Fibroblast of skin of right quadriceps (primary cell): ENCODE measurements around the gene RNF115.
"Not testable (repeated sequence)": the region's sequence is repeated elsewhere in the genome, so short reads cannot be mapped to it uniquely, and the experiment has no call there.

Experiments used
- DNase-seq: peaks from one replicate; pipeline ENCODE4 v3.0.0-alpha.2; 2013

Gene RNF115

GRCh38 chr1:145823565-145824498, at the start of gene RNF115, which contains the start of gene POLR3C:
Gene RNF115 (minus strand): TSS chr1:145824095. CDS start chr1:145823873, 222 bp downstream.
Gene POLR3C (plus strand): TSS chr1:145824200. CDS start chr1:145825777, 1,577 bp downstream.
- peak; percentile 92 for DNase-seq

GRCh38 chr1:145871994-145872924, 48.4 kb upstream of the RNF115 start:
- peak; percentile 20 for DNase-seq

GRCh38 chr1:145868232-145868631, 44.3 kb upstream of the RNF115 start:
- no peak for DNase-seq

DNA sequence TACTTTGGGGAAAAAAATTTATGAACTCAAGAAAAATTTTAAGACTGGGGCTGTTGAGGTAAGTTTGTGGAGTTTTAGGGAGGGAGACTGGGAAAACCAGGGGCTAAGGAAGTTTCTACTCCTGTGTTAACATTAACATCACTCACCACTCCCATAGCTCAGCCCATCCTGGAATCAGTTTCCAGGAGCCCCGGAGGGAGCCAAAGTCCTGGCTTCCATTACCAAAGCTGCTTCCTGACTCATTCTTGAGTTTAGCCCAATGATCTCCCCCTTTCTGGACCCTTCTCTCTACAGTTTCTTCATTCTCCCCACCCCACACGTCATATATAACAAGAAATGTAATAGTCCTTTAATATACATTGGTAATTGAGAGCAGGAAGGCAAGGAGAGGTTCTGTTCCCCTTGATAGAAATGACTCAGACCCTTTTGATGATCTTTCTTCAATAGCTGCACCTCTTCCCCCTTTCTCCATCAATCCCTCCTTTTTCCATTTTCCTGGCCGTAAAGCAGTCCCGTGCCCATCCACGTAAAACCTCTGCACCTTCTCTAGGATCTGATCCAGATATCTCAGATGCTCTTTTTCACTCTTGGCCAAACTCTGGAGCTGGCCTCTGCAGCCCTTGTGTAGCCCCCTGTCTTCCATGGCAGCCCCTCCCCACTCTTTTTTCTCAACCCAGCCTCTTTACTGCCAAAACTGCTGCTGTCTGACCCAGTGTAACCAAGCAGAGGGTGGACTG, 39.6 kb upstream of the RNF115 start:
- no peak for DNase-seq

- peak; percentile 87 for DNase-seq
Measured at GRCh38 chr1:145859491-145860023, 35.7 kb upstream of the RNF115 start.

- DNase-seq, result peak; percentile 94
Measured at GRCh38 chr1:145858901-145859490, 35.1 kb upstream of the RNF115 start, which contains the start of gene PIAS3. Gene PIAS3 (minus strand): TSS chr1:145859081. CDS start chr1:145858990, 91 bp downstream.

- peak; percentile 38 for DNase-seq
Measured at GRCh38 chr1:145858238-145858900, 34.5 kb upstream of the RNF115 start.

- DNase-seq, result no peak
Measured at GRCh38 chr1:145857170-145857569, 33.3 kb upstream of the RNF115 start.

GRCh38 chr1:145855426-145855948, 31.6 kb upstream of the RNF115 start:
- no peak for DNase-seq

GRCh38 chr1:145849356-145850160, 25.7 kb upstream of the RNF115 start:
- peak; percentile 79 for DNase-seq

GRCh38 chr1:145847827-145848226, 23.9 kb upstream of the RNF115 start:
- DNase-seq, result no peak

GRCh38 chr1:145846201-145846612, 22.3 kb upstream of the RNF115 start:
- peak; percentile 36 for DNase-seq

GRCh38 chr1:145845514-145846161, 21.7 kb upstream of the RNF115 start, which contains the start of gene NUDT17:
Gene NUDT17 (plus strand): TSS chr1:145845630. CDS start chr1:145845641, 11 bp downstream.
- peak; percentile 75 for DNase-seq

DNA sequence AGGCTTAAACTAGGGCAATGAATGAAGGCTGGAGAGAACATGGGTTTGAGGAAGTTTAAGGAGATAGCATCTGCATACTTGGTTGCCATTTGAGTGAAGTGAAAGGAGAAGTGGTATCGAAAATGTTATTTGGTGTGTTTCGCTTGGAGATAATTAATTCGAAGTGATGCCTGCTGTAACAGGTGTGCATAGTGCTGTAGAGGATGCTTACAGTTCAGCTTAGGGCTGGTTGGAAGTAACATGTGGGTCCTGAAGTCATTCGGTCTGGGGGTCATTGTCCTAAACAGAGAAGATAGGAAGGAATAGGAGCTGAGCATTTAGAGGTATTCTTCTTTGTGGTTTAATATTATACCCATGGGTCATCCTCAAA, 21.2 kb upstream of the RNF115 start:
- DNase-seq, result no peak

DNA sequence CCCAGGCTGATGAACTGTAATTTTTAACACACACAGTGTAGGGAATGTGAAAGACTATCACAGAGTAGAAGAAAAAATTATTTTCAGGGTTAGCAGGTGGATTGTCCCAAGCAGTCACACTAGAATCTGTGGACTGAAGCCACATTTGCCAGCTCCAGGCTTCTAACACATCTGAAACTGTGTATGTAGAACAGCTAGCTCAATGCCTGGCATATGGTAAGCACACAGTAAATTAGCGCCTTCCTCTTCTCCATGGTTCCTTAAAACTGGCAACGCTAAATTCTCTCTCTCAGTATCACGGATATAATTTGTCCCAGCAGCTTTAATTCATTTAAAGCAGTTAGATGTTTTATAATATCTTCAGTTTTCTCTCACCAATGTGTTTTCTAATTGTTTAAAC, 19.1 kb upstream of the RNF115 start:
- DNase-seq, result no peak

DNA sequence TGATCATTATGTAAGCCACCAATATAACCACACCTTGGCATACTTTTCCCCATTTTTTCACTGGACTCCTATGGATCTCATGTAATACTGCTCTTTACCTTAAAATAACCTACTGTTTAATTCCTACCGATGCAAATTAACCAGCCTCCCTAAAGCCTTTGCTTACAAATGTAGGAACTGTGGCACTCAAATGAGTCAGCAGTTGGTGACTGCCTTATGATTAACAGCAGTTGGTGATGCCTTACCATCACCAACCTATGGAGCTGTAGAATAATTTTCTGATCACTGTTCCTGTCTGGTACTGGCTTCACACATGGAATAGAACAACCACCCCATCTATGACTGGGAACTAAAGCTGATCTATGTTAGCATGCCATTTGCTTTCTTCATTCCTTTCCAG, 13.8 kb upstream of the RNF115 start:
- no peak for DNase-seq

DNA sequence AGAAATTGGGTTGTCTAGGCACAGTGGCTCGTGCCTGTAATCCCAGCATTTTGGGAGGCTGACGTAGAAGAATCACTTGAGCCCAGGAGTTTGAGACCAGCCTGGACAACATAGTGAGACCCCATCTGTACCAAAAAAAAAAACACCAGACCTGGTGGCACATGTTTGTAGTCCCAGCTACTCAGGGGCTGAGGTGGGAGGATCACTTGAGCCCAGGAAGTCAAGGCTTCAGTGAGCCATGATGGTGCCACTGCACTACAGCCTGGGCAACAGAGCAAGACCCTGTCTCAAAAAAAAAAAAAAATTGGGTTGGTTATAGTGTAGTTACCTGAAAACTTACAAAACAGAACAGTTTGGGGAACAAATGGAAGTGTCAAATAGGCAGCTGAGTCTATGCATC, 6.9 kb upstream of the RNF115 start:
- not testable (repeated sequence) for DNase-seq

DNA sequence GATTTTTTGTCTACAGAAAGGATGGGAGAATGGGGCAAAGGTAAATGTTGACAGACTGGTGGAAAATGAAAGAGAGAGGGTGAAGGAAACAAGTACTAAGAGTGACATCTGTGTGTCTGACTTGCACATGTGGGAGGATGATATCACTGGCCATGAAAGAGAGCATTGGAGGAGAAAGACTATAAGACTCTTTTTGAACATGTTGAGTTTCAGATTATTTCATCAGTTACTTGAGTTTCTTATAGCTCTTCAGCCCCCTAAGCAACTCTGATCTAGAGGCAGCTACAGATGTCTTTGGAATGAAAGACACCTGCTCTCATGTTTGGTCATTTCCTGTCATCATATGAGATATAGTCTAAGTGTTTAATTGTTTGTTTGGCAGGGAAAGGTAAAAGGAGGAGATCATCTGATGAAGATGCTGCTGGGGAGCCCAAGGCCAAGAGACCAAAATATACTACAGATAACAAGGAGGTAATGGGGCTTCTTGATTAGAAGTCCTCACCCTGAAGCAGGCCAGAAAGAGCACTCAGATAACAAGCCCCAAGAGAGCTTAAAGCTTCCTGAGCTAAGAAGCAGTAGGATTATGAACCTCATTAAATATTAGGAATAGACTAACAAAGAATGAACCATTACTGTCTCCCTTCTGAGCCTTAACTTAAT, 4.6 kb upstream of the RNF115 start:
- no peak for DNase-seq

- DNase-seq, result no peak
Measured at GRCh38 chr1:145827966-145828365, 4.1 kb upstream of the RNF115 start.
